Activated CD4-positive, CD25-positive, alpha-beta regulatory T cell (primary cell): ENCODE measurements around the gene PAX3.
"Not testable (repeated sequence)": the region's sequence is repeated elsewhere in the genome, so short reads cannot be mapped to it uniquely, and the experiment has no call there.

ENCODE experiments used
- DNase-seq, 4 experiments: peaks; one replicate each; lab custom pipeline; 2025; lab: John Stamatoyannopoulos, UW

Gene PAX3

GRCh38 chr2:222214885-222215284 is 83.9 kb downstream of the PAX3 start:
- DNase-seq, result no peak

DNA sequence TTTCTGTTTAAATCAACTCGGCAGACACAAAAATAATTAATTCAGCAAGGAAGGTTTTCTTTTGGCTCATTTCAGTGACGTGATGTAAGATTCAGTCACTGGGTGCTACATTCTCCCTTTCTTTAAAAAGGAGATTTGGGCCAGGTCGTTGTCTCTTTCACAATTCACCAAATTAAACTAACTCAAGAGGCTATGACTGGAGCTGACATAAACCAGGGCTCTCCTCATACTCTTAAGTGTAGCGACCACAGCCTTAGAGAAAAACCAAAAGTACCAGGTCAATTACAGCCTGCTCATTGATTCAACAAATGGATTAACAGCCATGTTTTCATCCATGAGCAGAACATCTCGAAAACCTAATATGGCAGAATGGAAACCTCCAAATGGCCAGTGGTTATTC is 85.7 kb downstream of the PAX3 start:
- DNase-seq, result no peak

- no peak for DNase-seq
These were observed 86.2 kb downstream of the PAX3 start for GRCh38 chr2:222212571-222212970.

GRCh38 chr2:222208010-222208690 is 90.6 kb downstream of the PAX3 start:
- DNase-seq, result no peak

DNA sequence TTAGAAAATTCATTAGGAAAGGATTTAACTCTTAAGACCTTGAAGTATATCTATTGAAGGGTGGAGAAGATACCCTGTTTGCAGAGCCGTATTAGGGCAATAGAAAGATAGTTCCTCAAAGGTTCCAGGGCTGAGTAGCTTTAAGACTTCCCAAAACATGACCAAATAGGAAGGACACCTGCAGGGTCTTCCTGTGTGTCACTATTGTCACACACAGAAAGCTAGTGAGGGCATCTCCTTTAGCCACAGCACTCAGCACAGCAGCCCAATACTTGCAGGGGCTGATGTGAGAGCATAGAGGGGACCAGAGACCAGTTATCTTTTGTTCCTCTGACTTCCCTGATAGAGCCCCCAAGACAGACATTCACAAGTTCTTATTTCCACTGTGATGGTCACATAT is 93.7 kb downstream of the PAX3 start:
- no peak for DNase-seq

DNA sequence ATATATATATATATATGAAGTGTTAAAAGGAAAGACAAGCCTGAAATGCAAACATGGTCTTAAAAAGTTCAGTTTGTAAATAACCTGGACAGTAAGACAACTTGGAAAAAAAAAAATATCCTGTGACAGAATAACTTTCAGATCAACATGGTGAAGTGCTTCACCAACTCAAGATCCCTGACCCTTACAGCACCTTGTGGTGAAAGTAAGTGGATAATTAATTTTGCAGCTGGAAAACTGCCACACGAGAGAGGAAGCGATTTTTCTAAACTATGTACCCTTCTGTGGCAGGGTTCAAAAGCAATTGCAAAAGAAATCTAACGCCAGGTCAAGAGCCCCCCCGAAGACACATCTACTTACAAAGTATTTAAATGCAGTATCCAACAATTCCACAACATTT is 95.8 kb downstream of the PAX3 start:
- DNase-seq, result no peak

DNA sequence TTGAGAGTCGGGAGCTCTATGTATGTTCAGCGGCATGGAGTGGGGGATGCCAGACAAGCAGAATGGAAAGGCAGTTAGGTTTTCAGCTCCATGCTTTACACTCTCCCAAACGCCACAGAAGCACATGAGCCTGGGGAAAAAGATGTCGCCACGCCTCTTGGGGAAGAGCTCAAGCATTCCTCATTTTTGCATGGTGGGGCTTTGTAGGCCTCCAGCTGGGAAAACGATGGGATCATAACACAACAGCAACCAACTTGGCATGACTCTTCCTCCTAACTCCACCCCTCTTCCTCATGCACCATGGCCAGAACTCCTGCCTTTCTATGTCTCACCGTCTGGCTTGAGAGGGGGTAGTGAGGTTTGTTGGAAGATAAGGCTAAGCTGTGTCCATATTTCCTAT is 102.6 kb downstream of the PAX3 start:
- DNase-seq, result no peak

DNA sequence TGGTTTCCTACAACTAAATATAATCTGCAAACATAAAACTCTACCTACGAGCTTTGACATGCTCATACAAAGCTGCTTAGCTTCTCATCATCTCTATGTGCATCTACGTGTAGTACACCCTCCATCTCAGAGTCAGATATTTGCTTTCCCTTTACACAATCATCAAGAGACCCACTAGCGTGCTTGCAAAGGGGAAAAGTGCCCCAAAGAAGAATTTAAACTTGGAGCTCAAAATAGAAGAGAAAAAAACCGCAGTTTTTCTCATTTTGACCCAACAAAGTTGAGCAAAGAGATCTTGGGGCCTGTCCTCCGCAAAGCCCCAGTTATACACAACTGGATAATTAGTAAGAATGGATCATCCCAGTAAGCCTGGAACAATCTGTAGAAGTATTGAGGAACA is 104.1 kb downstream of the PAX3 start:
- DNase-seq, result no peak

GRCh38 chr2:222193328-222193983 is 105.3 kb downstream of the PAX3 start:
- no peak for DNase-seq

DNA sequence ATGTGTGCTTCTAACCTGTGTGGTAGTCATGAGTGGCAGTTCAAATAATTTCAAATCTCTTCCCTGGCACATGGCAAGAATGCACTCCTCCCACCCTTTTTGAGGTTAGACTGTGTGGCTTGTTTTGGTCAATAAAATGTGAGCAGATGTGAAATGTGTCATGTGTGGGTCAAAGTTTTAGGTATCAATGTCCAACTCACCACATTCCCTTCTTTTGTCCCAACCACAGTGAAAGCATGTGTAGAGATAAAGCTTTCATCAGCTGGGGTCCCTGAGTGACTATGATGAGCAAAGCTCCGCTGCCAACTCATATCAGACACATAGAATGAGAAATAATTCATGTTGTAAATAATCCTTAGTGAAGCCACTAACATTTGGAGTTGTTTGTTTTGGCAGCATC is 118.2 kb downstream of the PAX3 start:
- no peak for DNase-seq

- no peak for DNase-seq
These were observed 119.2 kb downstream of the PAX3 start for GRCh38 chr2:222179592-222179991.

GRCh38 chr2:222178450-222178849 is 120.3 kb downstream of the PAX3 start:
- no peak for DNase-seq

DNA sequence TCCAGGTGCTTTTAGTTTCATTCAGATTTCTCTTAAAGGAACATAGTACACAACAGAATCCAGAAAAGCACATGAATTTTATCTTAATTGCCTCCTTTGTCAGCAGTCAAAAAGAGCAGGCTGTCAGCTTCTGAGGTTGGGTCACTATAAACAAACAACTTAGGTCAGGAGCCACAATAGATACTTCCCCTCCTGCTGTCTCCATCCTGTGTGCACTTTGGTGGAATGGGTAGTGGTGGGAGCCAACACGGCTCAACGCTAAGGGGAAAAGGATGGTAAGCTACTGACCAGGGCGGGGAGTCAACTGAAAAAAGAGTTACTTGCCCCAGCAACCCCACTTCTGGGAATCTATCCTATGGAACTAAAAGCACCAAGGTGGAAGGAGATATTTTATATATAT is 121.9 kb downstream of the PAX3 start:
- no peak for DNase-seq

DNA sequence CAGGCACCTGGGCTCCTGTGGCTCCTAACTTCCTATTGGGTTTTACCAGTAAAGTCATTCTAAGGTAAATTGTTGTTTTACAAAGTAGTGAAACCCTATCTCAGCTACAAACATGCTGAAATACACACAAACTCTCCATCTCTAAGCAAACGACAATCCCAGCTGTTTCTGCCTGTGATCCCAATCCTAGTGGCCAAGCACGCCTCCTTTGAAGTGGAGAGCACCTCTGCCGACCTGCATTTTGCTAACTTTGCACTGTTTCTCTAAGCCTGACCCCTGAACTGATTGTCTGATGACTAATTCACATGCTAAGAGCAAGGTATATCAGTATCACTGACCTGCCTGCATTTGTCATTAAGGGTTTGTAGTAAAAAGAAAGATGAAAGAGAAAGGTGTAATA is 124.3 kb downstream of the PAX3 start:
- no peak for DNase-seq

- DNase-seq, result no peak
These were observed 129.5 kb downstream of the PAX3 start for GRCh38 chr2:222169346-222169745.

DNA sequence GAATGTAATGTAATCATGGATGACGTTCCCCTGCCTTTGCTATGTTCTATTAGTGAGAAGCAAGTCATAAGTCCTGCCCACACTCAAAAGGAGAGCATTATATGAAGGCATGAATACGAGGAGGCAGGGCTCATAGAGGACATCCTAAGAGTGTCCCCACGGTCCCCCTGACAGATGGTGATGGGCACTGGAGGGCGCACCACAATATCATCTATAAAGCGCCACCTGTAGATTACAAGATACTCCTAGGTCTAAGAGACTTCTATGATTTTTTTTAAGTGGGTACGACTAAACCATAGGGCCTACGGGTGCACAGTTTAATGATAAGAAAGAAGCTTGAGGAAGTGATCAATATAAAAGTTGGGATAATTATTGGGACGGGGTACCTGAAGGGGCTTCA is 131.0 kb downstream of the PAX3 start:
- no peak for DNase-seq

- DNase-seq, result no peak
These were observed 137.9 kb downstream of the PAX3 start for GRCh38 chr2:222160944-222161343.

DNA sequence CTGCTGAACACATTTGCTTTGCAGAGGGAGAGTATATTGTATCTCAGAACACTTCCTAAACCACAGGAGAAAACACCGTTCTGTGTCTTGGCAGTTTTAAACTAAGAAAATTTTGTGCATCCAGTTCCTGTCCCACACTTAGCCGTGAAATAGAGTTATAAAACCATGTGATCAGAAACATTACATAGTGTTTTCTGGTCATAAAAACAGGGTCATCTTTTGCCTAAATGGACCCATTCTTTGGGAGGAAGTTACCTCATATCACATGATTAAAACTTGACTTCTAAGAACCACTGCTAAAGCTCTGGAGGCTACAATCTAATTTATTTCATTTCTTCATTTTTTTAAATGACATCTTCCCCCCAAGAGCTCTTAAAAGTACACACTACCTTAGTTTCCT is 138.7 kb downstream of the PAX3 start:
- no peak for DNase-seq

DNA sequence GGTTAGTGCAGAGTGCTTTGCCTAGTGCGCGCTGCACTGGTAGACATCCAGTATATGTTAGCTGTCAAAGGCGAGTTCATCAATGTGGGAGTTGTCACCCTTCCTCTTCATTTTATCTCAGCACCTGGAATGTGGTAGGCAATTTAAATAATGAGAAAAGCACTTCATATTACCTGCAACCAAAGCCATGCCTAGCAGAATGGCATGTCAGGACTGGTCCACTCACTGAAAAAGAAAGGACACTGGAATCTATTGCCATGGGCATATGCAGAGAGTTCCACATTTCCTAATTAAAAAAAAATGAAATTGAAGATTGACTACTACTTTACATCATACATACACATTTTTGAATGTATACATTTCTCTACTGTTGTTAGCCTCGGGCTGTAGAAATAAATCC is 139.6 kb downstream of the PAX3 start:
- no peak for DNase-seq

DNA sequence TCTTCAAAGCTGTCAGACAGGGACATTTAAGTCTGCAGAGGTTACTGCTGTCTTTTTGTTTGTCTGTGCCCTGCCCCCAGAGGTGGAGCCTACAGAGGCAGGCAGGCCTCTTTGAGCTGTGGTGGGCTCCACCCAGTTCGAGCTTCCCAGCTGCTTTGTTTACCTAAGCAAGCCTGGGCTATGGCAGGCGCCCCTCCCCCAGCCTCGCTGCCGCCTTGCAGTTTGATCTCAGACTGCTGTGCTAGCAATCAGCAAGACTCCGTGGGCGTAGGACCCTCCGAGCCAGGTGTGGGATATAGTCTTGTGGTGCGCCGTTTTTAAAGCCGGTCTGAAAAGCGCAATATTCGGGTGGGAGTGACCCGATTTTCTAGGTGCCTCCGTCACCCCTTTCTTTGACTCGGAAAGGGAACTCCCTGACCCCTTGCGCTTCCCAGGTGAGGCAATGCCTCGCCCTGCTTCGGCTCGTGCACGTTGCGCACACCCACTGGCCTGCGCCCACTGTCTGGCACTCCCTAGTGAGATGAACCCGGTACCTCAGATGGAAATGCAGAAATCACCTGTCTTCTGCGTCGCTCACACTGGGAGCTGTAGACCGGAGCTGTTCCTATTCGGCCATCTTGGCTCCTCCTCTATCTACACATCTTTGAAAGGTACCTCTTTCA is 143.7 kb downstream of the PAX3 start:
- not testable (repeated sequence) for DNase-seq
